KMS-11 (cell line): Measurements from ENCODE around the gene GSS.

Experiments
- H2AFZ ChIP-seq: fragments of 200-600 bp; sonication (generic); 2 replicates; pipeline ENCODE4 v1.6.1; 2016; ENCODE audit warnings: antibody characterized with exemption, mixed run types, low read depth
- H3K27ac ChIP-seq: fragments of 200-600 bp; sonication (generic); 2 replicates; pipeline ENCODE4 v1.6.1; 2016; ENCODE audit warnings: mild to moderate bottlenecking, mixed run types
- H3K27me3 ChIP-seq: fragments of 200-600 bp; sonication (generic); 2 replicates; pipeline ENCODE4 v1.6.1; 2017; ENCODE audit warnings: mild to moderate bottlenecking, low read depth, mixed run types, moderate library complexity; ENCODE audit not compliant: insufficient read depth
- H3K36me3 ChIP-seq: fragments of 200-600 bp; sonication (generic); 2 replicates; pipeline ENCODE4 v1.6.1; 2017; ENCODE audit warnings: mild to moderate bottlenecking, mixed run types; ENCODE audit not compliant: insufficient read depth
- H3K4me1 ChIP-seq: fragments of 200-600 bp; sonication (generic); 2 replicates; pipeline ENCODE4 v1.6.1; 2016; ENCODE audit warnings: mild to moderate bottlenecking, low read depth, mixed run types; ENCODE audit not compliant: poor library complexity, severe bottlenecking
- H3K4me2 ChIP-seq: fragments of 200-600 bp; sonication (generic); 2 replicates; pipeline ENCODE4 v1.7.0; 2016; ENCODE audit warnings: mild to moderate bottlenecking, mixed run types
- H3K4me3 ChIP-seq: fragments of 200-600 bp; sonication (generic); IDR thresholded peaks from 2 replicates; pipeline ENCODE4 v1.6.1; 2017; ENCODE audit warnings: low read depth, low read length, mixed read lengths; ENCODE audit not compliant: insufficient read depth
- H3K79me2 ChIP-seq: fragments of 200-600 bp; sonication (generic); 2 replicates; pipeline ENCODE4 v1.6.1; 2016; ENCODE audit warnings: low read depth, mixed run types; ENCODE audit not compliant: insufficient read depth
- H3K9ac ChIP-seq: fragments of 200-600 bp; sonication (generic); 2 replicates; pipeline ENCODE4 v1.6.1; 2016; ENCODE audit warnings: mild to moderate bottlenecking, mixed run types
- H4K20me1 ChIP-seq: fragments of 200-600 bp; sonication (generic); 2 replicates; pipeline ENCODE4 v1.6.1; 2016; ENCODE audit warnings: mild to moderate bottlenecking, mixed run types; ENCODE audit not compliant: insufficient read depth
- TF ChIP-seq, protein P1 (sequence below): fragments of 200-600 bp; sonication (generic); conservative IDR thresholded peaks from 2 replicates; pipeline ENCODE4 v1.6.1; 2017; ENCODE audit warnings: low read depth, mild to moderate bottlenecking, antibody characterized with exemption, low read length, moderate library complexity, mixed read lengths

The GSS gene

GRCh38 chr20:34997131-34997561 is 41.5 kb upstream of the GSS start:
- no peak overlapping the region for H2AFZ ChIP-seq
- no peaks in the 10 kb centered on the region for H3K27me3 ChIP-seq
- TF ChIP-seq, protein P1, sequence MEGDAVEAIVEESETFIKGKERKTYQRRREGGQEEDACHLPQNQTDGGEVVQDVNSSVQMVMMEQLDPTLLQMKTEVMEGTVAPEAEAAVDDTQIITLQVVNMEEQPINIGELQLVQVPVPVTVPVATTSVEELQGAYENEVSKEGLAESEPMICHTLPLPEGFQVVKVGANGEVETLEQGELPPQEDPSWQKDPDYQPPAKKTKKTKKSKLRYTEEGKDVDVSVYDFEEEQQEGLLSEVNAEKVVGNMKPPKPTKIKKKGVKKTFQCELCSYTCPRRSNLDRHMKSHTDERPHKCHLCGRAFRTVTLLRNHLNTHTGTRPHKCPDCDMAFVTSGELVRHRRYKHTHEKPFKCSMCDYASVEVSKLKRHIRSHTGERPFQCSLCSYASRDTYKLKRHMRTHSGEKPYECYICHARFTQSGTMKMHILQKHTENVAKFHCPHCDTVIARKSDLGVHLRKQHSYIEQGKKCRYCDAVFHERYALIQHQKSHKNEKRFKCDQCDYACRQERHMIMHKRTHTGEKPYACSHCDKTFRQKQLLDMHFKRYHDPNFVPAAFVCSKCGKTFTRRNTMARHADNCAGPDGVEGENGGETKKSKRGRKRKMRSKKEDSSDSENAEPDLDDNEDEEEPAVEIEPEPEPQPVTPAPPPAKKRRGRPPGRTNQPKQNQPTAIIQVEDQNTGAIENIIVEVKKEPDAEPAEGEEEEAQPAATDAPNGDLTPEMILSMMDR, result no peak
- H3K9ac ChIP-seq, result no peak overlapping the region
- H3K79me2 ChIP-seq, result no peaks in the 10 kb centered on the region
- no peaks in the 10 kb centered on the region for H3K36me3 ChIP-seq
- H3K27ac ChIP-seq, result no peak overlapping the region
- H4K20me1 ChIP-seq, result no peaks in the 10 kb centered on the region
- H3K4me2 ChIP-seq, result no peak overlapping the region
- no peaks in the 10 kb centered on the region for H3K4me1 ChIP-seq
- H3K4me3 ChIP-seq, result no peak overlapping the region

- no peak overlapping the region for H3K4me2 ChIP-seq
- no peaks in the 10 kb centered on the region for H3K27me3 ChIP-seq
- no peak overlapping the region for H3K9ac ChIP-seq
- H3K36me3 ChIP-seq, result no peaks in the 10 kb centered on the region
- no peak overlapping the region for H3K27ac ChIP-seq
- no peaks in the 10 kb centered on the region for H4K20me1 ChIP-seq
- TF ChIP-seq, protein P1, result no peak
- no peak overlapping the region for H2AFZ ChIP-seq
- no peak overlapping the region for H3K4me3 ChIP-seq
- no peaks in the 10 kb centered on the region for H3K79me2 ChIP-seq
- no peaks in the 10 kb centered on the region for H3K4me1 ChIP-seq
These were observed 40.8 kb upstream of the GSS start for GRCh38 chr20:34996243-34997028.

DNA sequence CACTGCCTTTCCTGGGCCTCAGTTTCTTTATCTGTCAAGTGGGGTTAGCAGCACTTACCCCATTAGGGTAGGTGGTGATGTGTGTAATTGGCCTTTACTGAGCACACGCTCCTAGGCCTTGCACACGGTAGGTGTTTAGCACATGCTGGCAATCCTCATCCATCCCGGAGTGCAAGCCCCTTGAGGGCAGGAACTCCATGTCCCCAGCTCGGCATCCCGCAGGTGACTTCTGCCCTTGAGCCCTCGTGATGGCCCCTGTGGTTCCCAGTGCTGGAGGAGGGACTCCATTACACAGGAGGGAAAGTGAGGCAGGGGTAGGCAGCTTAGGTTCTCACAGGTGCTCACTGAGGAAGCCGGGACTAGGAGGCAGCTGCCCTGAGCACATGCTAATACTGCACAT is 40.1 kb upstream of the GSS start:
- no peak overlapping the region for H3K27ac ChIP-seq
- H2AFZ ChIP-seq, result no peak overlapping the region
- TF ChIP-seq, protein P1, result no peak
- no peak overlapping the region for H3K4me2 ChIP-seq
- no peaks in the 10 kb centered on the region for H3K27me3 ChIP-seq
- no peak overlapping the region for H3K9ac ChIP-seq
- no peaks in the 10 kb centered on the region for H3K36me3 ChIP-seq
- no peaks in the 10 kb centered on the region for H4K20me1 ChIP-seq
- no peaks in the 10 kb centered on the region for H3K79me2 ChIP-seq
- H3K4me3 ChIP-seq, result no peak overlapping the region
- no peaks in the 10 kb centered on the region for H3K4me1 ChIP-seq

DNA sequence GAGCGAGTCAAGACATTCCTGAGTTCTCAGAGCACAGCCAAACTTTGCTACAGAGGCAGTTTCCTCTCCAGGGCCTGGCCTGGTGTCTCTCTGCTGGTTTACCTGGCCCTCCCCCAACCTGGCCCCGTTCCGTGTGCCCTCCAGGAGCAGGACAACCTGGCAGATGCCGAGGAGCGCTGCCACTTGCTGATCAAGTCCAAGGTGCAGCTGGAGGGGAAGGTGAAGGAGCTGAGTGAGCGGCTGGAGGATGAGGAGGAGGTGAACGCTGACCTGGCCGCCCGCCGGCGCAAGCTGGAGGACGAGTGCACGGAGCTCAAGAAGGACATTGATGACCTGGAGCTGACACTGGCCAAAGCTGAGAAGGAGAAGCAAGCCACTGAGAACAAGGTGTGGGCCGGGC is 39.6 kb upstream of the GSS start:
- TF ChIP-seq, protein P1, result no peak
- H3K9ac ChIP-seq, result no peak overlapping the region
- H3K27ac ChIP-seq, result no peak overlapping the region
- H3K36me3 ChIP-seq, result no peaks in the 10 kb centered on the region
- no peaks in the 10 kb centered on the region for H3K27me3 ChIP-seq
- H3K4me1 ChIP-seq, result no peaks in the 10 kb centered on the region
- H3K79me2 ChIP-seq, result no peaks in the 10 kb centered on the region
- no peak overlapping the region for H3K4me3 ChIP-seq
- H2AFZ ChIP-seq, result no peak overlapping the region
- no peaks in the 10 kb centered on the region for H4K20me1 ChIP-seq
- no peak overlapping the region for H3K4me2 ChIP-seq
